Central memory CD4-positive, alpha-beta T cell (primary cell): Measurements from ENCODE around the gene RSRC2.
"Not testable (repeated sequence)": the region's sequence is repeated elsewhere in the genome, so short reads cannot be mapped to it uniquely, and the experiment has no call there.

Source experiments
- DNase-seq: peaks from one replicate; pipeline ENCODE4 v3.0.0; 2022
- total RNA-seq, 3 experiments: gene quantifications; one replicate each; lab custom pipeline; 2026; lab: John Stamatoyannopoulos, UW

Gene RSRC2, protein sequence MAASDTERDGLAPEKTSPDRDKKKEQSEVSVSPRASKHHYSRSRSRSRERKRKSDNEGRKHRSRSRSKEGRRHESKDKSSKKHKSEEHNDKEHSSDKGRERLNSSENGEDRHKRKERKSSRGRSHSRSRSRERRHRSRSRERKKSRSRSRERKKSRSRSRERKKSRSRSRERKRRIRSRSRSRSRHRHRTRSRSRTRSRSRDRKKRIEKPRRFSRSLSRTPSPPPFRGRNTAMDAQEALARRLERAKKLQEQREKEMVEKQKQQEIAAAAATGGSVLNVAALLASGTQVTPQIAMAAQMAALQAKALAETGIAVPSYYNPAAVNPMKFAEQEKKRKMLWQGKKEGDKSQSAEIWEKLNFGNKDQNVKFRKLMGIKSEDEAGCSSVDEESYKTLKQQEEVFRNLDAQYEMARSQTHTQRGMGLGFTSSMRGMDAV
- 179 to 758 (median 195) reads per million in 3 experiments for total RNA-seq

DNA sequence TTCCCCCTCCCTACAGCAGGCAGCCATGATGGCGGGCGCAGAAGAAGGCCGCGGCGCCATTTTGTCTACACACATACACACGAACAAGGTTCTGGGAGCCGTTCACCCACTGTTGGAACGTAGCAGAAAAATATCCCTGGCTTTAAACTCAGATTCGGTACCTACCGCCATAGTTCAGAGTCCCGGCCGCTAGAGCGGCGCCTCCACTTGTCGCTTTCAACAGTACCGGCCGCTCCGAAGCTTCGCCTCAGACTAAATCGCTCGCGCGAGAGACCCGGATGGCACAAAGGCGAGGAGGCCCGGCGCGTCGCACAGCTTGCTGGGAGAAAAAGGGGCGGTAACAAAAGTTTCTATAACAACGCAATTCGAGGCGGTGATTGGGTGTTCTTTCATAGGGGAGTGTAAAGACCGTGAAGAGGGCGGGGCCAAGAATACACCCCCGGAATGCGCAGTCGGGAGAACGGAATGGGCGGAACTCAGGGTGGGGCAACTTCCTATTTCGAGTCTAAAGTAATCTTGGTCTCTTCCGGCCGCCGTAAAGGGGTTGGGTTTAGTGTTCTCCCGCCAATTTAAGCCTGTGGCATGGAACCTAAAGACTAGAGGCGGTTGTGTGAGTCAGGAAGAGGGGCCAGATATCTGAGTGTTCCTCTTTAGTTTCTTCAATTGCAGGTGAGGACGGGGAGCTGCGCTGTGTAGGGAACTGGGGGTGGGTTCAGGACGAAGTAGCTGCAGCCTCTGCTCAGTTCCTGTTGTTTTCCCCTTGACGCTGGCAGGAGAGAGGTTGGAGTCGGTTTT is at the start of gene RSRC2, which contains the start of gene KNTC1:
Gene RSRC2 (minus strand): TSS at position 254 of the 795 bp plus-strand sequence. CDS start 83 bp downstream, at position 171.
Gene KNTC1 (plus strand): TSS at position 567 of the 795 bp plus-strand sequence. CDS start 2,815 bp downstream, outside the sequence.
- DNase-seq: peak; percentile 99

DNA sequence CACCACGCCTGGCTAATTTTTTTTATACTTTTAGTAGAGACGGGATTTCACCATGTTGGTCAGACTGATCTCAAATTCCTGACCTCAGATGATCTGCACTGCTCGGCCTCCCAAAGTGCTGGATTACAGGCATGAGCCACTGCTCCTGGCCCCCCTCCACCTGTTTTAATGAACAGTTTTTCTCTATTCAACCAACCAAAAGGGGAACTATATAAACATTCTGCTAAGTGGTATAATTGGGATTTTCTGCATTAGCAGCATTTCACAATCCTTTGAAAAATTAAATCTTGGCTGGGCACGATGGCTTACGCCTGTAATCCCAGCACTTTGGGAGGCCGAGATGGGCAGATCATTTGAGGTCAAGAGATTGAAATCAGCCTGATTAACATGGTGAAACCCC is 45.1 kb upstream of the RSRC2 start:
- no peak for DNase-seq

DNA sequence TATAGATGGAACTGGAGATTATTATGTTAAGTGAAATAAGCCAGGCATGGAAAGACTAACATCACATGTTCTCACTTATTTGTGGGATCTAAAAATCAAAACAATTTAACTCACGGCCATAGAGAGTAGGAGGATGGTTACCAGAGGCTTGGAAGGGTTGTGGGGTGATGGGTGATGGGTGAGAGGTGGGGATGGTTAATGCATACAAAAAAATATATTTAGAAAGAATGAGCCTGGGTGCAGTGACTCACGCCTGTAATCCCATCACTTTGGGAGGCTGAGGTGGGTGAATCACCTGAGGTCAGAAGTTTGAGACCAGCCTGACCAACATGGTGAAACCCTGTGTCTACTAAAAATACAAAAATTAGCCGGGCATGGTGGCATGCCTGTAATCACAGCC is 43.3 kb upstream of the RSRC2 start:
- DNase-seq: not testable (repeated sequence)

DNA sequence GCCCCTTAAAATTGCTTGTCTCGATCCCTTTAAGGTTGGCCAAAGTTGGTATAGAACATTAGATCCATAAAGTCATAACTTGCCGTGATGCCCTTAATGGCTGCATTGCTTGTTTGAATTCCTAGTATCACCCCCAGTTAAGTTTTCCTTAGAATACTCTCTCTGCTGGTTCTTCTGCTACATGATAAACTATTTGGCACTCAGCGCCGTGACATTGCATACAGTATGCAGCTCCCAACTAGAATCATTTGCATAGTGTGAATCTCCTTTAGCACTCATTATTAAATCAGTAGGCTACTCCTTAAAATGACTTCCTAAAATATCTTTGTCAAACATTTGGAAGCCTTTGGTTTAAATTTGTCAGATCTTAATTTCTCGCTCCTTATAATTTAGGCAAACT is 42.6 kb upstream of the RSRC2 start:
- DNase-seq: no peak

DNA sequence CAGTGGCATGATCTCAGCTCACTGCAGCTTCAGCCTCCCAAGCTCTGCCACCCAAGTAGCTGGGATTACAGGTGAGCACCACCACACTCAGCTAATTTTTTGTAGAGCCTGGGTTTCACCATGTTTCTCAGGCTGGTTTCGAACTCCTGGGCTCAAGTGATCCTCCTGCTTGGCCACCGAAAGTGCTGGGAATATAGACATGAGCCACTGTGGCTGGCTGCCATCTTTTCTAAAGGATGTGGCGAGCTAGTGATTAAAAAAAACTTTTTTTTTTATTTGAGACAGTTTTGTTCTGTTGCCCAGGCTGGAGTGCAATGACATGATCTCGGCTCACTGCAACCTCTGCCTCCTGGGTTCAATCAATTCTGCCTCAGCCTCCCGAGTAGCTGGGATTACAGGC is 40.1 kb upstream of the RSRC2 start:
- DNase-seq: not testable (repeated sequence)

DNA sequence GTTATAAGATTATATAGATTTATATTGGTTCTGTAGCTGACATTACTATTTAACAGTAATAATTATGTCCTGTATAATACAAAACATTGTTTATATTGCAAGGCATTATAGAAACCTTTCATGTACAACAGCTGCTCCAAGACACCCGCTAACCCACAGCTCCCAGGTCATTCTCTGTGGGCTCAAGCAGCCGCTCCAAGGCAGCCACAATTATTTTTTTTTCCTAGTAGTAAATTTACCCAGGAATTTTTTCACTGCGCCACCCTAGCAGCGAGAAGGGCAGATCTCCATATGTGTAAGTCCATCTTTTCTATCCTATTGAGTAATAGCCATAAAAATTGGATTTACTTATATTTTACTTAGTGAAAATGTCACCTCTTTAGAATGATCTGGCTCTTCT is 36.6 kb upstream of the RSRC2 start:
- DNase-seq: no peak

DNA sequence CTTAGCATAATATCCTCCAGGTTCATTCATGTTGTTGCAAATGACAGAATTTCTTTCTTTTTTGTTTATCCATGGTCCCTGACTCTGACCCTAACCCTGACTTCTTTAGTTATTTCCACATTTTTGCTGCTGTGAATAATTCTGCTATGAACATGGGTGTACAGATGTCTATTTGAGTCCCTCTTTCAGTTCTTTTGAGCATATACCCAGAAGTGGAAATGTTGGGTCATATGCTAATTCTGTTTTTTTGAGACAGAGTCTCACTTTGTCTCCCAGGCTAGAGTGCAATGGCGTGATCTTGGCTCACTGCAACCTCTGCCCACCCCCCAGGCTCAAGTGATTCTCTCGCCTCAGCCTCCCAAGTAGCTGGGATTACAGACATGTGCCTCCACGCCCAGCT is 33.4 kb upstream of the RSRC2 start:
- DNase-seq: no peak

DNA sequence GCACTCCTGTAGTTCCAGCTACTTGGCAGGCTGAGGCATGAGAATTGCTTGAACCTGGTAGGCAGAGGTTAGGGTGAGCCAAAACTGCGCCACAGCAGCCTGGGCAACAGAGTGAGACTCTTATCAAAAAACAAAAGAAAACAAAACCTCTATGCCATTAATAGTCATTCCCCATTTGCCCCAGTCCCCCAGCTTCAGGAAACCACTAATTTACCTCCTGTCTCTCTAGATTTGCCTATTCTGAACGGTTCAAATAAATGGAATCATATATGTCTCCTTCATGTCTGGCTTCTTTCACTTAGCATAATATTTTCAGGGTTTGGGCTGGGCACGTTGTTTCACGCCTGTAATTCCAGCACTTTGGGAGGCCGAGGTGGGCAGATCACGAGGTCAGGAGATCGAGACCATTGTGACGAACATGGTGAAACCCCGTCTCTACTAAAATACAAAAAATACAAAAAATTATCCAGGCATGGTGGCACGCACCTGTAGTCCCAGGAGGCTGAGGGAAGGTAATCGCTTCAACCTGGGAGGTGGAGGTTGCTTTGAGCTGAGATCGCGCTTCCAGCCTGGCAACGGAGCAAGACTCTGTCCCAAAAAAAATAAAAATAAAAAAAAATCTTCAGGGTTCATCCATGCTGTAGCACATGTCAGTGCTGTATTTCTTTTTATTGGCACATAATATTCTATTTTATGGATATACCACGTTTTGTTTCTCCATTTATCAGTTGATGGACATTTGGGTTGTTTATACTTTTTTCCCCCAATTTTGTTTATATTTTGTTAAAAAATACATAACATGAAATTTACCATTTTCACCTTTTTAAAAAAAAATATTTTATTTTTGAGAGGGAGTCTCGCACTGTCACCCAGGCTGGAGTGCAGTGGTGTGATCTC is 32.3 kb upstream of the RSRC2 start:
- no peak for DNase-seq

DNA sequence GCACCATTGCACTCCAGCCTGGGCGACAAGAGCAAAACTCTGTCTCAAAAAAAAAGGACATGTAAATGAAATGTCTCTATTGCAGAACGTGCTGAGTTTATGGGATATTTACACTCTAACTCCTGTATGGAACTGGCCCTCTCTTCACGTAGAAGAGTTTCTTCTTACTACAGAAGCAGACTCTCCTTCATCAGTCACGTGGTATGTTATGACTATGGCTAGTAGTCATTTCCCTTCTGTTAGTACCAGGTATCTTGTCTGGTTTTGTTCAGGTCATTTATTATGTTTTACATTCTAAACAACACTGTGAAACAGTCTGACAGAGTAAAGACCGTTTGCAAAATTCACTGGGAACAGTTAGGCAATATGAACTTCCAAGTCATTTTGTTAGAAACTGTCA is 20.6 kb upstream of the RSRC2 start:
- no peak for DNase-seq

DNA sequence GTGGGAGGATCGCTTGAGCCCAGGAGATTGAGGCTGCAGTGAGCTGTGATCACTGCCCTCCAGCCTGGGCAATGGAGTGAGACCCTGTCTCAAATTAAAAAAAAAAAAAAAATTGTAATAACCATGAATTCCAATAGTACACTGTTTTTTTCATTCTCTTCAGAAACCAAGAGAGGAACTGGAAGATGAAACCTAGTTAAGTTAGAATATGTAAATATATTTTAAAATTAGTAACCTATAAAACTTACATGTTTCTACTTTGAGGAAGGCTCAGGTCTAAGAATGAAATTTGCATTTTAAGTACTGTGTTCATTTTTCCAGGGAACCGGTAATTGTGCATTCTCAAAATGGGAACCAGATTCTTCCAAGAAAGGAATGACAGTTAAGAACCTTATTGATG is 19.1 kb upstream of the RSRC2 start:
- no peak for DNase-seq

DNA sequence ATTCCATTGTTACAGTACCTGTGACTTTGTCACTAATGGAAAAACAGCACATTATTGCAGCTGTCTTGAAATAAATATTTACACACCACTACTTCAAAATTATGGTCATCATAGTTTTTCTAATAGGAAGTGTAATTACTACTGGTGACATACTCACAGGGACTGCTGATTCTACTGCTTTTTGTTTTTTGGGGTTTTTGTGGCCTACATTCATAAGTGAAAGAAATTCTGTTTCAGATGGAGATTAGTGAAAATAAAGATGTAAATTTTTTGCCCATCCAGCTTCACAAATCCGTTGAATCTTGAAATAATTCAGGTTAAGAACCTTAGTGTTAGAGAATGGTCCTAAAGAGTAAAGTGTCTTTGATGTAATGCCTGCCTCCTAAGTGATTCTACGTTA is 17.8 kb upstream of the RSRC2 start:
- no peak for DNase-seq

DNA sequence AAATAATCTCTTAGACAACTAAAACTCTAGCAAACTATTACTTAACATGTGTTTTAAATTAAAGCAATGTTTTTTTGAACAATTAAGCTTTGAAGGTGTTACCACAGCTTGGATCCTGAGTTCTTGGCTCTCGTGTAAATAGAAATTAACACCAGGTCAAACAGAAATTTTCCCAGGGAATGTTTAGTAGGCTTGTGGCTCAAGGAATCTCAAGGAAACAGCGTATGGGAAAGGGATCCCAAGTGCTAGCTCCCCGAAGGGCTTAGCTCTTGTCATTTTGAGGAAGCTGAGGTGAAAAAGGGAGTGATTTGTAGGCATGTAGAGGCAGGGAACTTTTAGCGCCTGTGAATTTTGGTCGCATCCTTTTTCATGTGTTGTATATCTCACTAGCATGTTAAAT is 11.8 kb upstream of the RSRC2 start:
- no peak for DNase-seq

DNA sequence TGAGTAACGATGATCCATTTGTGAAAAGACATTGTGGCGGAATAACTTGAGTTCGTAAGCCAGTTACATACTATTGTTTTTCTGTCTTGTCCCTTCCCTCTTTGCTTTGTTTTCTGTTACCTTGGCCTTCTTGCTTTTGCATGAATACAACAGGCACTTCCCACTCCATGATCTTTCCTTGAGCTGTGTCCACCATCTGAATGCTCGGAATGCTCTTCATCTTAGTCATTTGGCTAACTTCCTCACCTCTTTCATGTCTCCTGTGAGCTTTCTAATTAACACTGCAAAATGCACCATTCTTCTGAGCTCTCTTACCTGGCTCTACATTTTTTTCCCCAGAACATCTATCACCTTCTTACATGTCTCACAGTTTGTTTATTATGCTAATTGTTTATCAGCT is 10.3 kb upstream of the RSRC2 start:
- DNase-seq: no peak

DNA sequence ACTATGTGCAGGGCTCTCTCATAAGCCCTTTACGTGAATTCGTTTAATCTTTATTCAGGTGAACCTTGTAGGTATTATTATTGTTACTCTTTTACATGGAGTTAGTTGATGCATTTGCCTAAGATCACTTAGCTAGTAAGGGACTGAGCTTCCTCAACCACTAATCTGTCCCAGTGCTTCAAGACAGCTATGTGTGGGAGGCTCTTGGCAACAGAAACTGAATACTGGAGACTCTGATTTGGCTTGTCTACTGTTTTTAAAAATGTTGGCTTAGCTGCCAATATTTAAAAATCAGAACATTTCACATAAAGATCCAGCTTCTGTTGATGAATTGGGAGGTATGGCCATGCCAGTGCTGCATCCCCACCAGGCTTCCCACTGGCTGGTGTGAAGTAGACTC is 7.1 kb upstream of the RSRC2 start:
- no peak for DNase-seq

DNA sequence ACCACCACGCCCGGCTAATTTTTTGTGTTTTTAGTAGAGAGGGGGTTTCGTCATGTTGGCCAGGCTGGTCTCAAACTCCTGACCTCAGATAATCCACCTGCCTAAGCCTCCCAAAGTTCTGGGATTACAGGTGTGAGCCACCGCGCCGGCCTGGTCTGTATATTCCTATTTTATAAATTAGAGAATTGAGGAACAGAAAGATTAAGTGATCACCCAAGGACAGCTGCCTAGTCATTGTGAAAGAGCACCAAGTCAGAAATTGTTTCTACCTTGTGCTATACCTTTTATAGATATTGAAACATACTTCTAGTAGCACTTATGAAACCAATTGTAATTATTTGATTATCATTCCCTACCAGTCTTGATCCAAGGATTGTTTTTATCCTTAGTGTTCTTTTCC is 2.3 kb upstream of the RSRC2 start:
- DNase-seq: no peak

DNA sequence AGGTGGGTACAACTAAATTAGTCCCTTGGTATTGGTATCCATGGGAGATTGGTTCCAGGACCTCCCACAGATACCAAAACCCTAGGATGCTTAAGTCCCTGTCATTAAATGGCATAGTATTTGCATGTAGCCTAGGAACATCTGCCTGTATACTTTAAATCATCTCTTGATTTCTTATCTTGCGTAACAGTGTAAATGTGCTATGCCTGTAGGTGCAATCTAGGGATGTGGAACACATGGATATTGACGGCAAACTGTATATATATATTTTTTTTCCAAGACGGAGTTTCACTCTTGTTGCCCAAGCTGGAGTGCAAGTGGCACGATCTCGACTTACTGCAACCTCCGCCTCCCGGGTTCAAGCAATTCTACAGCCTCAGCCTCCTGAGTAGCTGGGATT is 1.8 kb upstream of the RSRC2 start:
- no peak for DNase-seq

DNA sequence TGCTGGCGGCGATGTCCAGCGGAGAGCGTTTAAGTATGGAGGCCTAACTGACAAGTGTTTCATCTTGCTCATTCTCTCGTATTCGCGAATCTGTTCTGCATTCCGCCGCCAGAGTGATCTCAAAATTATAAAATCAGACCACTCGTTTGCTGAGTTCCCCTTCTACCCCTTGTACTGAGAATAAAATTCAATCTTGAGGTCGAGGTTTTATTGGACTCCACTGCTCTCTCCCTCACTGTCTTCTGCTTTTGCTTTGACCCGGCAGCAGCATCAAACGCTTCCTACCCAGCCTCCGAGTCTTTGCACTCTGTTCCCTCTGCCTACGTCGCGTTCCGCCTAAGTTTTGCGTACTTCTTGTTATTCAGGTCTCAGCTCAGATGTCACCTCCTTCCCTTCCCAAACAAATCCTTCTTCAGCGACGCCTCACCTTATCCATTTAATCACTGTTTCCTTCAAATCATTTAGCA is 775 bp upstream of the RSRC2 start:
- peak; percentile 24 for DNase-seq

DNA sequence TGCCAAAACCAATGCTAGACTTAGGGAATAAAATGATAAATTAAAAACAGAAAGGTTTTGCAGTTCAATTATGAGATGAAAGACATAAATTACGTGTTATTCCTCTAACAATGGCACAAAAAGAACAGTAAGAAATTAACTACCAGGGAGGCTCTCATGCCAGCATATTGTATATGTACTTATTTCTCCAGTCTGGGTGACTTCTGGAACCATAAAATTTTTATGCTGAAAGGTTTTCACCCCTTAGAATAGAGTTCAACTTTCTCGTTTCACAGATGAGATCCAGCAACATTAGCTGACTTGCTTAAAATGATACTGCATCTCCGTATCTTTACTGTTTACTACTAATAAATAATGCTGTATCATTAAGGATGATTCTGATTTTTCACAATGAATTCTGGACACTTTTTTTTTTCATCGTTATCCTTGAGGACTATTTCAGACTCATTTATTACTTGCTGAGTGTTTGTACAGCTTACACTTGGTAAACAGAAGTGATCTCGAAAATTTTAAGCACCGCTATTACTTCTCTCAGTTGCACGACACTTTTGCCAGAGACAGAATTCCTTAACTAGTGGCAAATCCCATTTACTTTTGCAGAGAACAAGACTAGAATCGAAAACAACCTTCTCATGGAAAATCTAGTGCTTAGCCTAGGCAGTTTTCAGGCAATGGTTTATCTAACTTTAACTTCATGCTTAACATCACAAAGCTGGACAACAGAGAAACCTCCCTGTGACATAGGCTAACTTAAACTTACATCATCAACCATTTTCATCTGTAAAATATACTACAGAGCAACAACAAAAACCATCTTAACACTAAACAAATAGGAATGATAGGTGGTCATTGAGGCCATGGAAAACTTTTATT is 2.7 kb downstream of the RSRC2 start:
- no peak for DNase-seq

DNA sequence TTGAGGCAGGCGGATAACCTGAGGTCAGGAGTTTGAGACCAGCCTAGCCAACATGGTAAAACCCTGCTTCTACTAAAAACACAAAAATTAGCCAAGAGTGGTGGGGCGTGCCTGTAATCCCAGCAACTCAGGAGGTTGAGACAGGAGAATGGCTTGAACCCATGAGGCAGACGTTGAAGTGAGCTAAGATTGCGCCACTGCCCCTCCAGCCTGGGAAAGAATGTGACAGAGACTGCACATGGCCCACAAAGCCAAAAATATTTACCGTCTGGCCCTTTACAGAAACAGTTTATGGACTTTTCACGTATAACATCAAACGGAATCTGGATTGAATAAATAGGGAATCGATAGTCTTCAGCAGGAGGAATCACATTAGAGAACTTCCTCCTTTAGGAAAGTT is 3.5 kb downstream of the RSRC2 start:
- no peak for DNase-seq

DNA sequence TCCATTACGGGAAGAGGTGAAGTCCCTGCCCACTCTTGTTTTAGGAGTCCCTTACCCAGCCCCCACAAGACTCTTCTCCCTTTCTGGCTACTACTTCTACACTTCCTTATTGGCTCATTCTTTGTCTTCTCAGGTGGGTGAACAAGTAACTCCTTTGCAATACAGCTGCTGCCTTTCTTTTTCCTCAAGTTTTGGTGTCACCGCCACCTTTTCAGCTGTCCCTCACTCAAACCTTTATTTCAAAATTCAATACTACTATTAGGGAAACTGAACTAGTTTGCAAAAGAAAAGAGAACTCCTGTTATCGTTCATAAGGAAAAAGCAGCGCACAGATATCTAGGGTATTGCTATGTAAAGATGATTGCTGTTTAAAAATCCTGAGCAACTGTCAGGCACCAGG is 6.1 kb downstream of the RSRC2 start:
- DNase-seq: no peak

DNA sequence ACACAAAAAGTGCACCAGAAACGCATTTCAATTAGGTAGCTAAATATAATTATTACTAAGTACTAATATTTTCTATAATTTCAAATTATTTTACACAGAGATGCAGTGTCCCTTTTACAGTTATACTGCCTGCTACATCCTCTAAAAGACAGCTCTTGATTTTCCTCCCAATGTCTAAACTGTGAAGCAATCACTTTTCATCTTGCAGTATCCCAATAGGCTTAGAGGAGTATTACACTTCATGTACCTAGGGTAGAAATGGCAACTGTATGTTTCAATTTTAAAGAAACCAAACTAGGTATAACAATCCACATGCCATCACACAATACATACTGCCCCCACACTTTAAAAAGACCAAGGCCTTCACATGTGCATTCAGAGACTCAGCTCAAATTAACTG is 7.3 kb downstream of the RSRC2 start:
- DNase-seq: no peak

DNA sequence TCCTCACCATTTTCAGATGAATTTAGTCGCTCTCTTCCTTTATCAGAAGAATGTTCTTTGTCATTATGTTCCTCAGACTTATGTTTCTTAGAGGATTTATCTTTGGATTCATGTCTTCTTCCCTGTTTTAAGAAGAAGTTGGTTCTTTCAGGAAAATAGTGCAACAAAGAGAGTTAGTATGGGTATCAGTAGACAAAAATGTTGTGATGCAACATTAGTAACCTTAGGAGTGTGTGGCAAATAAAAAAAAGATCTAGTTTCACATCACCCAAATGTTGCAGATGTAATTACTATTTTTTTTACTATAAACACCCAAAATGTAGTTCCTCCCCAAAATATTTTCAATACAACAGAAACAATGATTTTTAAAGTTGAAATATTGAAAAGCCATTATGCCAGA is 7.8 kb downstream of the RSRC2 start:
- no peak for DNase-seq
